NCI-H524 treated with DMSO at 0.1 percent for 48 hours (cell line): ENCODE measurements around the gene SLC37A4.
A peak's percentile ranks its signal among the peaks of the same experiment; 100 is the strongest.
"Not testable (repeated sequence)": the region's sequence is repeated elsewhere in the genome, so short reads cannot be mapped to it uniquely, and the experiment has no call there.

Experiments
- DNase-seq: peaks from one replicate; lab custom pipeline; 2025; lab: John Stamatoyannopoulos, UW

SLC37A4 gene

DNA sequence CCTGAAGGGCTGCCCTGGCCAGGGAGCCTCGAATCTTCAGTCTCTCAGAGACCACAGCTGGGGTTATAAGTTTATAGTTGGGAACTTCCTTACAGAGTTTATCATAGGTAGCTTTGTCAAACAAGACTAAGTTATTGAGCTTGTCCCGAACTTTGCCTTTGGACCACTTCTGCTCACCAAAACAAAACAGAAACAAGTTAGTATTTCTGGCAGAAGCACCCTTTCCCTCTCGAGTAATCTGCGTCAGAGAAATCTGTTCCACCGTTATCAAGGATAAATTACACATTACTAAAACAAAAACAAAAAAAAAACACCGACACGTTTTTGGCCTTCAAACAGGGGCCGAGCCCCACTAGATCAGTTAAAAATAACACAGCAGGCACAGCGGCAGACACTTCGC lies 13.3 kb downstream of the SLC37A4 start:
- DNase-seq = not testable (repeated sequence)

DNA sequence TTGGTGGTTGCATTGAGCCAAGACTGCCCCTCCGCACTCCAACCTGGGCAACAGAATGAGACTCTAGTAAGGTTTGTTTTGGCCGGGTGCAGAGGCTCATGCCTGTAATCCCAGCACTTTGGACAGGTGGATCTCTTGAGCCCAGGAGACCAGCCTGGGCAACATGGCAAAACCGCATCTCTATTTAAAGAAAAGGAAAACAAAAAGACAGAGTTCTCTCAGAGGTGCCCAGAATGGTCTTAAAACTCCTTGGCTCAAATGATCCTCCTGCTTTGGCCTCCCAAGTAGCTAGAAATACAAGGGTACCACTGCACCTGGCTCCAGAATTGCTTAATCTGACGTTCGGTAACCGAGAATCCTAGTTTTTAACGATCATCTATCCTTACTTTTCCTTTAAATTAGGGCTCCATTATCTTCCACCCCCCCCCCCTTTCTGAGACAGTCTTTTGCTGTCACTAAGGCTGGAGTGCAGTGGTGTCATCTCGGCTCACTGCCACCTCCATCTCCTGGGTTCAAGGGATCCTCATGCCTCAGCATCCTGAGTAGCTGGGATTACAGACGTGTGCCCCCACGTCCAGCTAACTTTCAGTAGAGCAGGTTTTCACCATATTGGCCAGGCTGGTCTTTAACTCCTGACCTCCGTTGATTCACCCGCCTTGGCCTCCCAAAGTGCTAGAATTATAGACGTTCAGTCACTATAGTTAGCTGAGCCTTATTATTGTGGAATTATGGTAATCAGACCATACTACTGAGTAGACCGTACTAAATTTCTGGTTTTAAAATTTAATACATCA lies 14.3 kb downstream of the SLC37A4 start:
- DNase-seq = no peak

DNA sequence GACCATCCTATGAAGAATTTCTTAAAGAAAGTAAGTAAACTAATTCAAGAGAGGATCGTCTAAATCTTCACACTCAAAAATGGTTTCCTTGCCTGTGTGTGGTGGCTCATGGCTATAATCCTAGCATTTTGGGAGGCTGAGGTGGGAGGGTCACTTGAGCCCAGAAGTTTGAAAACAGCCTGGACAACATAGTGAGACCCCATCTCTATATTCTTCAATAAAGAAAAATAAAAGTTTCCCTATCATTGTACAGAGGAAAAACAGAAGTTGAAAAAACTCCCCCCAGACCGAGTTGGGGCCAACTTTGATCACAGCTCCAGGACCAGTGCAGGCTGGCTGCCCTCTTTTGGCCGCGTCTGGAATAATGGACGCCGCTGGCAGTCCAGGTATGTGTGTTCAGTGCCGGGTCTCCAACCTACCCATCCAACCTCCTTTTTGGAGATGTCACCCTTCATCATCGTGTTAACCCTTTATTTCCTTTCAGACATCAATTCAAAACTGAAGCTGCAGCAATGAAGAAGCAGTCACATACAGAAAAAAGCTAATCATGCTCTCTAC lies 15.5 kb downstream of the SLC37A4 start:
- DNase-seq = no peak

DNA sequence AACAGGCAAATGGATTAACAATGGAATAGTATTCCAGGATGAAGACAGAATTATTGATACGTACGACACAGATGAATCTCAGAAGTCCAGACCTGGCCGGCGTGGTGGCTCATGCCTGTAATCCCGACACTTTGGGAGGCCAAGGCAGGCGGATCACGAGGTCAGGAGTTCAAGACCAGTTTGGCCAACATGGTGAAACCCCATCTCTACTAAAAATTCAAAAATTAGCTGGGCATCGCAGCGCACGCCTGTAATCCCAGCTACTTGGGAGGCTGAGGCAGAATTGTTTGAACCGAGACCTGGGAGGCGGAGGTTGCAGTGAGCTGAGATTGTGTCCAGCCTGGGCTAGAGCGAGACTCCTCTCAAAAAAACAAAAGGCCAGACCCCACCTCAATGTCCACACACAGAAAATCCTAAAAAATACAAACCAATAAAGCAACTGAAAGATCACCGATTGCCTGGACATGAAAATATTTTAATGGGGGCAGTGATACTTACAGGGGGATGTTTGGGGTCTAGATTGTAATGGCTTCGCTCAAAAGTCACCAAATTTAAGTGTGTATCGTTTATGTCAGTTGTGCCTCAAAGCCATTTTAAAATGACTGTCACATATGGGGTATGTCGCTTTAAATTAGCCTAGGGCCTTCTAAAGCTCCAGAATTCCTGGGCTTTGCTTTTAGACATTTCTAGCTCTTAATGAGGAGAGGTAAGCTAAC lies 16.3 kb downstream of the SLC37A4 start:
- no peak for DNase-seq

DNA sequence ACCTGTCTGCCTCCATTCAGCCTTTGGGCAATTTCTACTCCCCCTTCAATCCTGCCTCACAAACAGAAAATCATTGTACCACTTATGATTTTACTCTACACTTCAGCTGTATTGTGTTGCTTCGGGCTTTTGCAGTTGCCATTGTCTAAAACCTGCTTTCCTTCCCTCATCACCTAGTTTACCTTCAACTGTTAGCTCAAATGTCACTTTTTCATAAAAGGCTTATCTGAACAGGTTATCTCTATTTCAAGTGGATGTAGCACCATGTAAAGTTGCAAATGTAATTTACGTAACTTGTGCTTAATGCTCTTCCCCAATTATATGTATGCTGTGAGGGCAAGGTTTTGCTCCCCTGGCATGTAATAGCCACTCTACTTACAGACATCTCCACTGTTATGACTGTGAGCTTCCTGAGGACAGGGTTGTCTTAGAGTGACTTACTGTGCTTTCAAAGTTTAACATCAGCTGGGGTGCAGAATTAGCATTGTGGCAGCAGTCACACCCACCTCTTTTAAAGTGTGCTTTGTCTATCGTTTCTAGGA lies 18.0 kb downstream of the SLC37A4 start:
- no peak for DNase-seq

DNA sequence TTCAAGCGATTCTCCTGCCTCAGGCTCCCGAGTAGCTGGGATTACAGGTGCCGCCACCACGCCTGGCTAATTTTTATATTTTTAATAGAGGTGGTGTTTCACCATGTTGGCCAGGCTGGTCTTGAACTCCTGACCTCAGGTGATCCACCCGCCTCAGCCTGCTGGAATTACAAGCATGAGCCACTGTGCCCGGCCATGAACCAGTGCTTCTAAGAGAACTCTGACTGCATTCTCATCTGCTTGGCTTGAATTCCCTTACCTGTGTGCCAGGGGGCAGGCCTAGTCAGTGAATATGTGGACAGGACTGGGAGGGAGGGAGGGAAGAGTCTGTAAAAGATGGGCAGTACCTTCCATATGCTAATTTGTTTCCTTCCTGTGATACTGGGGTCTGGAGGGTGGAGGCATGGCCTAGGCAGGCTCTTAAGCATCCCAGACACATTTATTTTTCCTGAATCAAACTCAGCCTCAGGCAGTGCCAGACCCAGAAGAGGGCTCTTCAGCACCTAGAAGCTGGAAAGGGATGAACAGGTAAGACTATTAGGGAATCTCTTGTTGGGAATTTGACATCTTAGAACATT lies 19.1 kb downstream of the SLC37A4 start:
- no peak for DNase-seq

DNA sequence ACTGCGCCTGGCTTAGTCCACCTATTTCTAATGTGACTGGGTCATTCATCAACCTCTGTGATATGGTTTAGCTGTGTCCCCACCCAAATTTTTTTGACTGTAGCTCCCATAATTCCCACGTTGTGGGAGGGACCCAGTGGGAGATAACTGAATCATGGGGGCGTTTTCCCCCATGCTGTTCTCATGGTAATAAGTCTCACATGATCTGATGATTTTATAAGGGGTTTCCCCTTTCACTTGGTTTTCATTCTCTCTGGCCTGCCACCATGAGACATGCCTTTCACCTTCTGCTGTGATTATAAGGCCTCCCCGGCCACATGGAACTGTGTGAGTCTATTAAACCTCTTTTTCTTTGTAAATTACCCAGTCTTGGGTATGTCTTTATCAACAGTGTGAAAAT lies 24.0 kb downstream of the SLC37A4 start:
- DNase-seq = no peak

DNA sequence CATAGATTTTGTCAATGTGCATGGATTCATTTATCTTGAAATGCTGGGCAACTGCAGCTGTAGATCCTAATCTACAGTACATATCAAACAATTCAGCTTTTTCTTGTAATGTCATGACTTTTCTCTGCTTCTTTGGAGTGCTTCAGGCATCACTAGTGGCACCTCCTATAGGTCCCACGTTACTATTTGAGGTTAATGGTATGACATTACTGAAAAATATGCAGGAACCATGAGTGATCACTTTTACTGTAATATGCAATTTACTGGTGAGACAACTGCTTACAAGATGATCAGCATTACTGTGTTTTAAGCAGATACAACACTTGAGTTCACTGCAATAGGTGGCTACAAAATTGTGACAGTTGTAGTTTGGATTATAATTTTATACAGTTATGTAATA lies 29.8 kb downstream of the SLC37A4 start:
- DNase-seq = no peak

DNA sequence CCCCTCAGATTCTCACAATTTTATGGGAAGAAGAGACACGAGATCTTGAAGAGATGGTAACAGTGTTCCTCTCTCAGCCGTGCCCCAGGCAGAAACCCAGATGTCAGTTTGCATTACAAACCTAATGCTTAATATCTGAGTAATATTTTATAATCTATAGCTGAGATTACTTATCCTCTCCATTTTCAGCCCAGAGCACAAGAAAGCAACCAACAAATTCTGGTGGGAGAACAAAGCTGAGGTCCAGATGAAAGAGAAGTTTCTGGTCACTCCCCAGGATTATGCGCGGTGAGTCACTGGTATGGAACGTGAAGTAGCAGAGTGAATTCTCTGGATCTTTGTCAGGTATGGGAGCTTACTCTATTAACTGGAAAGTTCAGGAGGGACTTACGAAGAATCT lies 31.9 kb downstream of the SLC37A4 start:
- no peak for DNase-seq

DNA sequence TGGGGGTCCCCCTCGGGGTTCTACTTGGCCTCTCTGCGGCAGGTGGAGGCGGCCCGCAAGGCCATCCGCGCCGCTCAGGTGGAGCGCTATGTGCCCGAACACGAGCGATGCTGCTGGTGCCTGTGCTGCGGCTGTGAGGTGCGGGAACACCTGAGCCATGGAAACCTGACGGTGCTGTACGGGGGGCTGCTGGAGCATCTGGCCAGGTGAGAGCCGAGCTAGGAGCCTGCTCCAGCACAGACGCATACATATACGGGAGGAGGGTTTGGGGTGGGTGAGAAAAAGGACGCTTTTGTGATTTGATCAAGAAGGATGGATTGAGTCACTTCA lies 32.3 kb downstream of the SLC37A4 start:
- DNase-seq = no peak

DNA sequence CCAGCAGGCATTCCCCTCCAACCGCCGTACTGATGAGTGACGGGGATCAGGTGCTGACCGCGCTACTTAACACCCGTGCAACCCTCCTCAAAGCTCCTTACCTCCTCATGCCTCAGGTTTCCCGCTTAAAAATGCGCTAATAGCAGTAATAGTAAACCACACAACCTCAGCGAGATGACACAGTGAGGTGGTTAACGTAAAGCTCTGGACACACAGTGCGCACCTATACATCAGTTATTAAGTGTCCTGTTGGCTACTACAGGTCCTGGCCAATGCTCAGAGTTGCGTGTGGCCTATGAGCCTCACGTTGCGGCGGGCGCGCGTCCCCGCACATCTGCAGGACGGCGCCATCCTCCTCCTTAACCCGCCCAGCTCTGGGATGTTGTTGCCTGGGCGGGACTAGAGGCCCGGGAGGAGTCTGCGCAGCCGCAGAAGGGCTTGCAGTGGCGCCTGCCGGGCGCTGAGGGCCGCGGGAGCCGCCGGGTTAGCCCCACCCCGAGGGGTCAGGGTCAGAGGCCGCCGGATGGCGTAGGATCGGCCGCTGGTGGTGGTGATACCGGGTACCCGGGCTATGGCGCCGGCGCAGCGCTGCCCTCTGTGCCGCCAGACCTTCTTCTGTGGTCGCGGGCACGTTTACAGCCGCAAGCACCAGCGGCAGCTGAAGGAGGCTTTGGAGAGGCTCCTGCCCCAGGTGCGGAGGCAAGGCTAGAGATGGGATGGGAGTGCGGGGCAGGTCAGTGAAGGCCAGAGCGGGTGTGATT lies 32.9 kb downstream of the SLC37A4 start, which contains the start of gene CENATAC:
CENATAC (plus strand) TSS at position 512 of the 761 bp plus-strand sequence; CDS start at position 572, 60 bp downstream.
- peak; percentile 64 for DNase-seq

DNA sequence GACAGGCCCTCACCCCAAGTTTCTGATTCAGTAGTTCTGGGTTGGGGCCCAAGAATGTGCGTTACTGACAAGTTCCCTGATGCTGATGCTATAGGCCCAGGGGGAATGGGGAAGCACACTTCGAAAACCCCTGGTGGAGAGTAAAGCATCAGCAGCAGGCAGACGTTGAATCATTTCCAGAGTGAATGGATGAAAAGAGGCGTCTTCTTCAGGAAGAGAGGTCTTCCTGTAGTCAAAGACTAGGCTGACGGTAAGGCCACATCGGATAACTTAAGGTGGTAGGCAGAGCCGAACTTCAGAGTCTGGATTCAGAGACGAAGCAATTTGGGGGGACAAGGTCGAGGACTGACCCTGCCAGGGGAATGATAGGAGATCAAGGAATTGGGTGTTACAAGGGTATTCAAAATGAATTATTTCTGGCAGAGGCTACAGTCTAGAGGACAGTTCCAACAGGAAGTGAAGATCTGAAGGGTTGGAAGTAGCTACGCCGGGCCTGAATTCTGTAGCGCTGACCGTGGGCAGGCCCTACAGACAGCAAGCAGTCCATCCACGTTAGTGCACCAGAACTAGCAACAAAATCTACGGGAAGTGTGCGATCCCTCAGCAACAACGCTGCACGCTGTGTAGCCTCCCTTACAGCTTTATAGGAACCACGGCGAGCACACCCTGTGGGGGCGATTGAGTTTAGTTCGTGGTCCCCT lies 33.6 kb downstream of the SLC37A4 start:
- DNase-seq = no peak

DNA sequence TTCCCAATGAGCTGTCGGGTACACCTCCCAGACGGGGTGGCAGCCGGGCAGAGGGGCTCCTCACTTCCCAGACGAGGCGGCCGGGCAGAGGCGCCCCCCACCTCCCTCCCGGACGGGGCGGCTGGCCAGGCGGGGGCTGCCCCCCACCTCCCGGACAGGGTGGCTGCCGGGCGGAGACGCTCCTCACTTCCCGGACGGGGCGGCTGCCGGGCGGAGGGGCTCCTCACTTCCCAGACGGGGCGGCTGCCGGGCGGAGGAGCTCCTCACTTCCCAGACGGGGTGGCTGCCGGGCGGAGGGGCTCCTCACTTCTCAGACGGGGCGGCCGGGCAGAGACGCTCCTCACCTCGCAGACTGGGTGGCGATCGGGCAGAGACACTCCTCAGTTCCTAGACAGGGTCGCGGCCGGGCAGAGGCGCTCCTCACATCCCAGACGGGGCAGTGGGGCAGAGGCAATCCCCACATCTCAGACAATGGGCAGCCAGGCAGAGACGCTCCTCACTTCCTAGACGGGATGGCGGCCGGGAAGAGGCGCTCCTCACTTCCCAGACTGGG lies 39.1 kb downstream of the SLC37A4 start:
- DNase-seq = not testable (repeated sequence)

DNA sequence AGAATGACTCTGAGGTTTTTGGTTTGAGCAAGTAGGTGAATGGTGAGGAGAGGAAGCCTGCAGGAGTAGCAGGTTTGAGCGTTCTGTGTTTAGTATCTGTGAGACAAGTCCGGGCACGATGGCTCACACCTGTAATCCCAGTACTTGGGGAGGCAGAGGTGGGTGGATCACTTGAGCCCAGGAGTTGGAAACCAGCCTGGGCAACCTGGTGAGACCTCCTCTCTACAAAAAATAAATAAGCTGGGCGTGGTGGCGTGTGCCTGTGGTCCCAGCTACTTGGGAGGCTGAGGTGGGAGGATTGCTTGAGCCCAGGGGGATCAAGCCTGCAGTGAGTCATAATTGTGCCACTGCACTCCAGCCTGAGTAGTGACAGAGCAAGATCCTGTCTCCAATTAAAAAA lies 42.4 kb downstream of the SLC37A4 start:
- DNase-seq = no peak

DNA sequence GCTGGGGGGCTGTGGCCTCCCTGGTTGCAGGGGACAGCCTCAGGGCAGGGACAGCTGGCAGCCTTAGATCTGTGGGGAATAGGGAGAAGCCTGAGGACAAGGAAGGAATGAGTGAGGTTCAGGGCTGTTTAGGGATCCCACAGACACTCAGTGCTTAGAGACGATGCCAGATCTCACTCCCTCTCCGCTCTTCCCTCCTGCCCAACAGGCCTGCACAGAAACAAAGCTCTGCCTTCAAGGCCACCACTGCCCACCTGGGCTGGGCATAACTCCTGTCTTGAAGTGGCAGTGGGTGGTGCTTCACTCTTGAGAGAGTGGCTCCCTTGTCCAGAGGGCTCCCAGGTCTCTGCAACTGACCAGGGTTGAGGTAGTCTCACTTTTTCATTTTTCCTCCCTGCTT lies 45.9 kb downstream of the SLC37A4 start:
- peak; percentile 70 for DNase-seq

DNA sequence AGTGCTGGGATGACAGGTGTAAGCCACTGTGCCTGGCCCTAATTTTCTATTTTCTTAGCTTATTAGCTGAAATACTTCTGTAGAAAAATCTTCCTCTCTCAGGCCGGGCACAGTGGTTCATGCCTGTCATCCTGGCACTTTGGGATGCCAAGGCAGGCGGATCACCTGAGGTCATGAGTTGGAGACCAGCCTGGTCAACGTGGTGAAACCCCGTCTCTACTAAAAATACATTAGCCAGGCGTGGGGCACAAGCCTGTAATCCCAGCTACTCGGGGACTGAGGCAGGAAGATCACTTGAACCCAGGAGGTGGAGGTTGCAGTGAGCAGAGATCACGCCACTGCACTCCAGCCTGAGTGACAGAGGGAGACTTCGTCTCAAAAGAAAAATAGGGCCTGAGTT lies 46.3 kb downstream of the SLC37A4 start:
- DNase-seq = not testable (repeated sequence)

DNA sequence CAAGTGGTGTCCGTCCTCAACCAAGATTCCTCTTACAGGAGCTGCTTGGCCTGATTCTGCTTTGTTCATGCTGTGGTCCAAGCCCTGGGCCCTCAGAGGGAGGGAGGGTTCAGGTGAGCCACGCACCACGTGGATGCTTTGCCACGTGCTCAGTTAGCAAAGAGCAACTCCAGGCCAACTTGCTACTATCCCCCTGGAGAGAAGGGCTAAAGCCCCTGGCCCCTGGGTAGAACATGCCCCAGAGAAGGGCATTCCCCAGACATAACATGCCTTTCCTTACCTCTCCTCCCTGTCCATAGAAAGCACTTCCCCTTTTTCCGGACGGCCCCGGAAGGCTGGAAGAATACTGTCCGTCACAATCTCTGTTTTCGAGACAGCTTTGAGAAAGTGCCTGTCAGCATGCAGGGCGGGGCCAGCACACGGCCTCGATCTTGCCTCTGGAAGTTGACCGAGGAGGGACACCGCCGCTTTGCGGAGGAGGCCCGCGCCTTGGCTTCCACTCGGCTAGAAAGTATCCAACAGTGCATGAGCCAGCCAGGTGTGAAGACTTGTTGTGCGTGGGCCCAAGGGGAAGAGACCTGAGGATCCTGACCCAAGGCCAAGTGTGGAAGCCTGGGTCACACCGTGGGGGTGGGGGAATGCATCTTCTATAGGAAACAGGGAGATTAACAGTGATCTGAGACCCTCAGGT lies 50.3 kb downstream of the SLC37A4 start:
- no peak for DNase-seq

DNA sequence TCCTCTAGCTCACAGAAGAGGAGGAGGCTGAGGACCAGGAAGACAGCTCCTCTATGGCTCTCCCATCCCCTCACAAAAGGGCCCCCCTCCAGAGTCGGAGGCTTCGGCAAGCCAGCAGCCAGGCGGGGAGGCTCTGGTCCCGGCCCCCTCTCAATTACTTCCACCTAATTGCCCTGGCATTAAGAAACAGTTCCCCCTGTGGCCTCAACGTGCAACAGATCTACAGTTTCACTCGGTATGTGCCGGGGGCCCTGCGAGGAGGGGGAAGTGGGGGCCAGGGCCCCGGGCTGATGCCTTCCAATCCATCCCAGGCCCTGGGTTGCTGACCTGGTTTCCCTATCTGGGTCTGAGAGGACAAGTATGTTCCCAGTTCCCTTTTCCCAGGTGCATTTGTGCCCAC lies 51.2 kb downstream of the SLC37A4 start:
- no peak for DNase-seq

DNA sequence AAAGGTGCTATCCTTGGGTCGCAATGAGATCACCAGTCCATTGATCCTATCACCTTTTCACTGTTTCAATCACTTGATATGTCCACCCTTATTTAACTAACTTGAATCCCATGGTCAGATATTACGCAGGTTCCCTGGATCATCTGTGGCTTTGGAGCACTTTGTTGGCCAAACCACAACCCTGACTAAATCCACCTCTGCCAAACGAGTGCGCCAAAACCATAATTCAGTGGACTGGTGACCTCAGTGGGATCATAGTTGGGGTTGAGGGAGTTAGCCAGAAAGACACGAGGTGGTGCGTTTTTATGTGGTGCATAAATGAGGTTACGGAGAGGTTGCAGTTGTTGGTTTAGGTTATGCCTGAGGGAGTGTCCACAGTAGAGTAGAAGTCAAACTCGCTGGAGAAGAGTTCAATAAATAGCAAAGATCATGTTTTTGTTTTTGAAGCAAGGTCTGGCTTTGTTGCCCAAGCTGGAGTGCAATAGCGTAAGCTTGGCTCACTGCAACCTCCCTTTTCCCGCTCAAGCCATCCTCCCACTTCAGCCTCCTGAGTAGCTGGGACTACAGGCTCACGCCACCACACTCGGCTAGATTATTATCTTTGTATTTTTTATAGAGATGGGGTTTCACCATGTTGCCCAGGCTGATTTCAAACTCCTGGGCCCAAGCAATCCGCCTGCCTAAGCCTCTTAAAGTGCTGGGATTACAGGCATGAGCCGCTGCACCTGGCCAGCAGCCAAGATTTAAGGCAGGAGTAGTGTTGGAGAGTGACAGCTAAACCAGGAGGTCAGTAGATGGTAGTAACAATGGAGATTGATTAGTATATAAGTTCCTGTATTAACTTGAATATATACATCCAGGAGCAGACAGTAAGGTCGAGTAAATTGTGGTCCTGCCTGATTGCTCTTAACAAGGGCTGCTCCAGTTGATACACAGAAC lies 54.6 kb downstream of the SLC37A4 start:
- peak; percentile 52 for DNase-seq
